Skeletal muscle tissue (tissue), 4 donors: ENCODE measurements around the gene SLC35F5. TPM values are rescaled to one million over a fixed set of nuclear protein-coding genes. Genes with fewer than 3 reads are reported as not detected.

Experiments used
- H3K27ac ChIP-seq: one replicate; pipeline ENCODE4 v1.7.0; 2013; ENCODE audit warnings: mild to moderate bottlenecking, low read depth, low read length, inconsistent platforms
- H3K27me3 ChIP-seq, 3 donors: one replicate each; pipeline ENCODE4 v1.7.0; 2013; ENCODE audit warnings: low read length in 3 of 3; ENCODE audit not compliant: control insufficient read depth in 3 of 3, insufficient read depth in 3 of 3
- H3K36me3 ChIP-seq, 3 donors: one replicate each; pipeline ENCODE4 v1.7.0; 2013; ENCODE audit warnings: low read length in 3 of 3; ENCODE audit not compliant: control insufficient read depth in 3 of 3, insufficient read depth in 3 of 3
- H3K4me1 ChIP-seq, 3 donors: one replicate each; pipeline ENCODE4 v1.7.0; 2013; ENCODE audit warnings: low read length in 3 of 3, mild to moderate bottlenecking in 3 of 3; ENCODE audit not compliant: control insufficient read depth in 3 of 3, insufficient read depth in 3 of 3
- H3K4me3 ChIP-seq, 3 donors: one replicate each; pipeline ENCODE4 v1.7.0; 2013; ENCODE audit warnings: low read length in 3 of 3
- H3K9ac ChIP-seq, 3 donors: one replicate each; pipeline ENCODE4 v1.7.0; 2013; ENCODE audit warnings: low read length in 3 of 3, mild to moderate bottlenecking in 3 of 3, moderate library complexity in 2 of 3, low read depth in 1 of 3
- H3K9me3 ChIP-seq, 3 donors: one replicate each; pipeline ENCODE4 v1.7.0; 2013; ENCODE audit warnings: low read length in 3 of 3; ENCODE audit not compliant: control insufficient read depth in 3 of 3
- total RNA-seq: library from RNA; depleted of rRNA; stranded (reverse); fragments of >200 nt; gene quantifications from one replicate; pipeline ENCODE4 v1.2.3, GENCODE V29; 2014
- donor health status: Osteomylitis.

The SLC35F5 gene
- total RNA-seq, 1 donor from 2014 or later = 178 TPM

GRCh38 chr2:113755835-113756354 is 547 bp downstream of the SLC35F5 start:
- H3K4me3 ChIP-seq = peak overlapping the region; percentile 94 to 99 (median 95)
- peak overlapping the region; percentile 96 to 97 (median 97) for H3K9ac ChIP-seq
- no peaks in the 10 kb centered on the region for H3K9me3 ChIP-seq
- H3K4me1 ChIP-seq = peaks cover 9 to 27% (median 11%) of the 10 kb centered on the region in 3 donors
- no peaks in the 10 kb centered on the region for H3K27me3 ChIP-seq
- H3K27ac ChIP-seq = peak overlapping the region; percentile 95
- H3K36me3 ChIP-seq = peaks cover 0 to 3% (median 2%) of the 10 kb centered on the region in 3 donors

- peak overlapping the region; percentile 95 for H3K27ac ChIP-seq
- H3K9me3 ChIP-seq = no peaks in the 10 kb centered on the region
- peak overlapping the region; percentile 96 to 97 (median 97) for H3K9ac ChIP-seq
Measured at GRCh38 chr2:113755035-113755834, 1.2 kb downstream of the SLC35F5 start.

GRCh38 chr2:113754160-113754559 is 2.3 kb downstream of the SLC35F5 start:
- no peaks in the 10 kb centered on the region for H3K27me3 ChIP-seq
- H3K36me3 ChIP-seq = peaks cover 0 to 15% (median 10%) of the 10 kb centered on the region in 3 donors
- no peak overlapping the region for H3K27ac ChIP-seq
- H3K9me3 ChIP-seq = no peaks in the 10 kb centered on the region
- no peak overlapping the region for H3K9ac ChIP-seq
- H3K4me3 ChIP-seq = no peak overlapping the region
- H3K4me1 ChIP-seq = peaks cover 7 to 23% (median 7%) of the 10 kb centered on the region in 3 donors

More at GRCh38 chr2:113755035-113755834, 1.2 kb downstream of the SLC35F5 start:
- H3K36me3 ChIP-seq = peaks cover 0 to 10% (median 8%) of the 10 kb centered on the region in 3 donors
- peak overlapping the region; percentile 94 to 99 (median 95) for H3K4me3 ChIP-seq
- H3K4me1 ChIP-seq = peaks cover 9 to 25% (median 9%) of the 10 kb centered on the region in 3 donors
- H3K27me3 ChIP-seq = no peaks in the 10 kb centered on the region

- Histone ChIP-seq H3K9ac (no peak overlapping the region), H3K4me3 (no peak overlapping the region), H3K4me1 (peaks cover 5 to 7% (median 7%) of the 10 kb centered on the region in 3 donors), H3K9me3 (no peaks in the 10 kb centered on the region), H3K27me3 (no peaks in the 10 kb centered on the region), H3K27ac (no peak overlapping the region), H3K36me3 (peaks cover 0 to 29% (median 29%) of the 10 kb centered on the region in 3 donors)
Measured at GRCh38 chr2:113750385-113750784, 6.1 kb downstream of the SLC35F5 start.

- Histone ChIP-seq H3K4me1 (no peaks in the 10 kb centered on the region), H3K27me3 (no peaks in the 10 kb centered on the region), H3K27ac (no peak overlapping the region), H3K9ac (no peak overlapping the region), H3K36me3 (peaks cover 20 to 72% (median 57%) of the 10 kb centered on the region in 3 donors), H3K4me3 (no peak overlapping the region), H3K9me3 (no peaks in the 10 kb centered on the region)
Measured at GRCh38 chr2:113741091-113741490, 15.4 kb downstream of the SLC35F5 start.

GRCh38 chr2:113739849-113740248 is 16.6 kb downstream of the SLC35F5 start:
- Histone ChIP-seq H3K9me3 (no peaks in the 10 kb centered on the region), H3K27ac (no peak overlapping the region), H3K9ac (no peak overlapping the region), H3K36me3 (peaks cover 20 to 66% (median 50%) of the 10 kb centered on the region in 3 donors), H3K4me1 (peaks cover 0 to 4% (median 0%) of the 10 kb centered on the region in 3 donors), H3K27me3 (no peaks in the 10 kb centered on the region), H3K4me3 (no peak overlapping the region)

- Histone ChIP-seq H3K27me3 (no peaks in the 10 kb centered on the region), H3K36me3 (peaks cover 4 to 34% (median 27%) of the 10 kb centered on the region in 3 donors), H3K4me1 (peaks cover 0 to 4% (median 0%) of the 10 kb centered on the region in 3 donors), H3K9me3 (no peaks in the 10 kb centered on the region), H3K4me3 (no peak overlapping the region), H3K27ac (no peak overlapping the region), H3K9ac (no peak overlapping the region)
Measured at GRCh38 chr2:113734185-113734584, 22.3 kb downstream of the SLC35F5 start.

- H3K4me1 ChIP-seq = no peaks in the 10 kb centered on the region
- no peak overlapping the region for H3K27ac ChIP-seq
- peaks cover 5 to 32% (median 23%) of the 10 kb centered on the region in 3 donors for H3K36me3 ChIP-seq
- no peaks in the 10 kb centered on the region for H3K9me3 ChIP-seq
- H3K4me3 ChIP-seq = no peak overlapping the region
- no peak overlapping the region for H3K9ac ChIP-seq
- no peaks in the 10 kb centered on the region for H3K27me3 ChIP-seq
Measured at GRCh38 chr2:113724010-113724409, 32.4 kb downstream of the SLC35F5 start.

- Histone ChIP-seq H3K27ac (no peak overlapping the region), H3K4me3 (no peak overlapping the region), H3K4me1 (no peaks in the 10 kb centered on the region), H3K27me3 (no peaks in the 10 kb centered on the region), H3K36me3 (peaks cover 5 to 31% (median 23%) of the 10 kb centered on the region in 3 donors), H3K9me3 (no peaks in the 10 kb centered on the region), H3K9ac (no peak overlapping the region)
Measured at GRCh38 chr2:113723411-113723810, 33.0 kb downstream of the SLC35F5 start.

- no peaks in the 10 kb centered on the region for H3K4me1 ChIP-seq
- no peaks in the 10 kb centered on the region for H3K27me3 ChIP-seq
- peaks cover 3 to 33% (median 30%) of the 10 kb centered on the region in 3 donors for H3K36me3 ChIP-seq
- no peaks in the 10 kb centered on the region for H3K9me3 ChIP-seq
- H3K9ac ChIP-seq = no peak overlapping the region
- H3K27ac ChIP-seq = no peak overlapping the region
- H3K4me3 ChIP-seq = no peak overlapping the region
Measured at GRCh38 chr2:113720167-113720566, 36.3 kb downstream of the SLC35F5 start.
